K562 (cell line): ENCODE data around the gene ZFAND2A. TPM values are rescaled to one million over a fixed set of nuclear protein-coding genes. Genes with fewer than 3 reads are reported as not detected.

ENCODE experiments used
- CTBP1 ChIP-seq: fragments of 450-650 bp; IDR thresholded peaks from 2 replicates; pipeline ENCODE4 v1.6.1; 2016; ENCODE audit warnings: borderline replicate concordance
- EHMT2 ChIP-seq: fragments of 450-650 bp; IDR thresholded peaks from 2 replicates; pipeline ENCODE4 v1.6.1; 2018; ENCODE audit warnings: antibody characterized with exemption
- EP400 ChIP-seq: fragments of 450-650 bp; IDR thresholded peaks from 2 replicates; pipeline ENCODE4 v1.6.1; 2017; ENCODE audit warnings: antibody characterized with exemption, mild to moderate bottlenecking, moderate library complexity
- HMG20B ChIP-seq: fragments of 250-450 bp; sonication (Bioruptor Pico); IDR thresholded peaks from 2 replicates; pipeline ENCODE4 v1.5.0; 2021; ENCODE audit warnings: mild to moderate bottlenecking
- KLF13 ChIP-seq: fragments of 450-650 bp; IDR thresholded peaks from 2 replicates; pipeline ENCODE4 v1.6.1; 2016; ENCODE audit warnings: missing genetic modification characterization, low read depth, mild to moderate bottlenecking, missing compliant biosample characterization, moderate library complexity, borderline replicate concordance
- PRDM10 ChIP-seq: fragments of 450-650 bp; IDR thresholded peaks from 2 replicates; pipeline ENCODE4 v1.6.1; 2018; ENCODE audit not compliant: partially characterized antibody
- RBFOX2 ChIP-seq: fragments of 200-400 bp; formaldehyde crosslinking; IDR thresholded peaks from 2 replicates; pipeline ENCODE4 v1.6.1; 2017; ENCODE audit warnings: low read depth, mild to moderate bottlenecking, low read length, moderate library complexity
- SP1 ChIP-seq: sonication (generic); formaldehyde crosslinking; IDR thresholded peaks from 2 replicates; pipeline ENCODE4 v1.8.1; 2022; ENCODE audit warnings: mild to moderate bottlenecking, missing genetic modification reagents
- YY1 ChIP-seq, 3 experiments: IDR thresholded peaks; 2 replicates each; pipeline ENCODE4 v1.6.1; 2011; ENCODE audit warnings: low read length in 2 of 3, mild to moderate bottlenecking in 2 of 3, moderate library complexity in 2 of 3, borderline replicate concordance in 1 of 3, control low read depth in 1 of 3, low read depth in 1 of 3; ENCODE audit not compliant: insufficient read depth in 3 of 3, insufficient replicate concordance in 2 of 3, control insufficient read depth in 1 of 3, insufficient read length in 1 of 3; ENCODE audit errors: extremely low read depth in 1 of 3
- ZNF184 ChIP-seq: sonication (generic); formaldehyde crosslinking; IDR thresholded peaks from 2 replicates; pipeline ENCODE4 v1.5.0; 2020; ENCODE audit warnings: missing genetic modification reagents
- ZNF41 ChIP-seq: fragments of 250-450 bp; sonication (Bioruptor Pico); conservative IDR thresholded peaks from 2 replicates; pipeline ENCODE4 v1.4.0; 2020; ENCODE audit warnings: mild to moderate bottlenecking
- polyA plus RNA-seq, 8 experiments: library from polyadenylated mRNA; depleted of rRNA in 4 of 8; stranded (reverse) in 5 of 8; unstranded in 3 of 8; fragments of >200 nt; fragmentation: Nextera tagmentation in 2 of 8; fragmentation: Illumina TruSeq in 1 of 8; extraction: Ambion mirVana in 2 of 8; extraction: Trizol in 1 of 8; gene quantifications; 2 replicates each; pipeline versions ENCODE4 v1.2.1 to v1.2.3, GENCODE V29; 2011 to 2014; ENCODE audit warnings: inconsistent platforms in 1 of 8, missing spikeins in 1 of 8
- total RNA-seq, 7 experiments: library from RNA; depleted of rRNA in 6 of 7; stranded (reverse); fragments of >200 nt in 6 of 7; fragmentation: Illumina TruSeq in 2 of 7; extraction: Trizol in 2 of 7; gene quantifications; 2 replicates each; pipeline versions ENCODE4 v1.2.1 to v1.2.3, GENCODE V29; 2011 to 2021; ENCODE audit warnings: low replicate concordance in 1 of 7
- TF ChIP-seq, protein P1 (sequence below), 2 experiments: IDR thresholded peaks; 2 replicates each; pipeline ENCODE4 v1.6.1; 2011; ENCODE audit warnings: borderline replicate concordance in 1 of 2, control low read depth in 1 of 2, low read depth in 1 of 2, low read length in 1 of 2, mild to moderate bottlenecking in 1 of 2, mixed read lengths in 1 of 2, moderate library complexity in 1 of 2; ENCODE audit not compliant: insufficient read depth in 1 of 2, insufficient read length in 1 of 2, poor library complexity in 1 of 2, severe bottlenecking in 1 of 2; ENCODE audit errors: extremely low read depth in 1 of 2

Gene ZFAND2A
- total and polyA plus RNA-seq, 9 of the 15 experiments (the other 6 are each of a cell fraction or from before 2014, with no cell fraction given): 16.8 to 56.8 (median 26.1) TPM

- TF ChIP-seq, protein P1, sequence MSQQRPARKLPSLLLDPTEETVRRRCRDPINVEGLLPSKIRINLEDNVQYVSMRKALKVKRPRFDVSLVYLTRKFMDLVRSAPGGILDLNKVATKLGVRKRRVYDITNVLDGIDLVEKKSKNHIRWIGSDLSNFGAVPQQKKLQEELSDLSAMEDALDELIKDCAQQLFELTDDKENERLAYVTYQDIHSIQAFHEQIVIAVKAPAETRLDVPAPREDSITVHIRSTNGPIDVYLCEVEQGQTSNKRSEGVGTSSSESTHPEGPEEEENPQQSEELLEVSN (IDR thresholded peaks at IDR 0.05; ENCODE audit: borderline replicate concordance in 1 of 2, extremely low read depth in 1 of 2, insufficient read depth in 1 of 2, insufficient read length in 1 of 2, low read depth in 1 of 2, low read length in 1 of 2, poor library complexity in 1 of 2, severe bottlenecking in 1 of 2): peak; percentile 57 to 83
- TF ChIP-seq KLF13 (tag) (peak; percentile 95), EP400 (peak; percentile 80), ZNF184 (no peak), ZNF41 (CRISPR knock-in tag) (0 out of 2 replicates have a peak, but pooled peaks have one; percentile 24), RBFOX2 (peak; percentile 69), PRDM10 (no peak), HMG20B (CRISPR knock-in tag) (no peak), EHMT2 (0 out of 2 replicates have a peak, but pooled peaks have one; percentile 32), SP1 (CRISPR knock-in tag) (peak; percentile 76), CTBP1 (peak; percentile 74), YY1 (IDR thresholded peaks at IDR 0.05; ENCODE audit: borderline replicate concordance in 1 of 3, control insufficient read depth in 1 of 3, extremely low read depth in 1 of 3, insufficient read depth in 3 of 3, insufficient read length in 1 of 3, insufficient replicate concordance in 2 of 3, low read depth in 1 of 3, low read length in 2 of 3) (peak in 2 of 3 experiments; percentile 23 to 40)
Measured at GRCh38 chr7:1175967-1176851, 16.2 kb upstream of the ZFAND2A start (continued).
